ENCODE measurements around the gene CCDC27. TPM values are rescaled to one million over a fixed set of nuclear protein-coding genes. Genes with fewer than 3 reads are reported as not detected.

CCDC27 gene
- total and polyA plus RNA-seq, 10 donors: not detected

DNA sequence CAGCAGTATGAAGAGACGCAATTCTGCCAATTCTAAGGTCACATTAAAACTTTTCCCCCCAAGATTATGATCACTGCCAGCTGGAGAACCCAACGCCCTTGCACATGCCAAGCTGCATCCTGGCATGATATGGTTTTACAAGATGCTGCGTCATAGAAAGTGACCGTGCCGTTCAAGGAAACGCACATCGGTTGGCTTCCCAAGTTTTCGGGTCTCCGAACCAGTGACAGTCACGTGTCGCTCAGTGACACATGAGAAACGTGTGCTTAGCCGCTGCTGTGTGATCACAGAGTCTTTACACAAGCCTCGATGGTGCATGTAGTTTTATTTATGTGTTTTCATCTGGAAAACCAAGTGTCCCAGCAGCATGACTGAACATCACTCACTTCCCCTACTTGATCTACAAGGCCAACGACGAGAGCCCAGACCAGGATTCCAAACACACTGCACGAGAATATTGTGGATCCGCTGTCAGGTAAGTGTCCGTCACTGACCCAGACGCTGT is 27.7 kb downstream of the CCDC27 start:
- DNase-seq: peak; percentile 47
- TF ChIP-seq, protein P1, sequence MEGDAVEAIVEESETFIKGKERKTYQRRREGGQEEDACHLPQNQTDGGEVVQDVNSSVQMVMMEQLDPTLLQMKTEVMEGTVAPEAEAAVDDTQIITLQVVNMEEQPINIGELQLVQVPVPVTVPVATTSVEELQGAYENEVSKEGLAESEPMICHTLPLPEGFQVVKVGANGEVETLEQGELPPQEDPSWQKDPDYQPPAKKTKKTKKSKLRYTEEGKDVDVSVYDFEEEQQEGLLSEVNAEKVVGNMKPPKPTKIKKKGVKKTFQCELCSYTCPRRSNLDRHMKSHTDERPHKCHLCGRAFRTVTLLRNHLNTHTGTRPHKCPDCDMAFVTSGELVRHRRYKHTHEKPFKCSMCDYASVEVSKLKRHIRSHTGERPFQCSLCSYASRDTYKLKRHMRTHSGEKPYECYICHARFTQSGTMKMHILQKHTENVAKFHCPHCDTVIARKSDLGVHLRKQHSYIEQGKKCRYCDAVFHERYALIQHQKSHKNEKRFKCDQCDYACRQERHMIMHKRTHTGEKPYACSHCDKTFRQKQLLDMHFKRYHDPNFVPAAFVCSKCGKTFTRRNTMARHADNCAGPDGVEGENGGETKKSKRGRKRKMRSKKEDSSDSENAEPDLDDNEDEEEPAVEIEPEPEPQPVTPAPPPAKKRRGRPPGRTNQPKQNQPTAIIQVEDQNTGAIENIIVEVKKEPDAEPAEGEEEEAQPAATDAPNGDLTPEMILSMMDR (IDR thresholded peaks at IDR 0.05 in 8 of 11, conservative IDR thresholded peaks at IDR 0.05 in 3 of 11): no peak
- TF ChIP-seq POLR2AphosphoS5 (IDR thresholded peaks at IDR 0.05) (no peak), POLR2A (IDR thresholded peaks at IDR 0.05) (no peak)
- Histone ChIP-seq H3K9me3 (no peaks in the 10 kb centered on the region), H3K4me1 (peaks cover 9 to 16% (median 11%) of the 10 kb centered on the region in 6 donors), H3K36me3 (peaks cover 6 to 73% (median 63%) of the 10 kb centered on the region in 6 donors), H3K27ac (no peak overlapping the region), H3K27me3 (replicated peaks in 1 of 7) (no peaks in the 10 kb centered on the region), H3K4me3 (no peak overlapping the region)
- 90 to 96% (median 92%) methylated on average over 20 of the region's 20 CpGs for WGBS, 5 donors
- intact Hi-C loops (cut with DNase I; ENCODE audit: low total_unique reads): no loop called here

DNA sequence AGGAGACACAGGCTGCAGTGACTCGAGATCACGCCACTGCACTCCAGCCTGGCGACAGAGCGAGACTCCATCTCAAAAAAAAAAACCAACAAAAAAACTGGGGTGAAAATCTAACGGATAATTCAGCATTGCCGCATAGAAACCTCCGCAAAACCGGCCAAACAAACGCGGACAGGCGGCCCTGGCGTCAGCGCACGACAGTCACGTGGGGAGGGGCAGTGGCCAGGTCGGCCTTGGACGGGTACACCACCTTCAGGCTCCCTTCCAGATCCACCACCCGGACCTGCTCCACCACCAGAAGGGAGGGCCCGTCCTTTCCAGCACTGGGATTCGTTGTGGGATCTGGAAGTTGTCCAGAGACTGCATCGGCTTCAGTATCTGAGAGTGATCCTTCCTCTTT is 28.7 kb downstream of the CCDC27 start:
- H3K27ac ChIP-seq: no peak overlapping the region
- no peak for DNase-seq
- intact Hi-C loops (cut with DNase I; ENCODE audit: low total_unique reads): no loop called here
- H3K4me1 ChIP-seq: peaks cover under 1 to 14% (median 3%) of the 10 kb centered on the region in 6 donors
- H3K27me3 ChIP-seq (replicated peaks in 1 of 7): no peaks in the 10 kb centered on the region
- TF ChIP-seq, protein P1 (IDR thresholded peaks at IDR 0.05 in 8 of 11, conservative IDR thresholded peaks at IDR 0.05 in 3 of 11): no peak
- no peak for TF ChIP-seq POLR2A (IDR thresholded peaks at IDR 0.05)
- TF ChIP-seq POLR2AphosphoS5 (IDR thresholded peaks at IDR 0.05): peak in 1 of 3 donors; percentile 43
- WGBS, 5 donors: 90 to 96% (median 93%) methylated on average over 21 of the region's 21 CpGs
- H3K4me3 ChIP-seq: no peak overlapping the region
- peaks cover 6 to 82% (median 73%) of the 10 kb centered on the region in 6 donors for H3K36me3 ChIP-seq
- H3K9me3 ChIP-seq: no peaks in the 10 kb centered on the region

DNA sequence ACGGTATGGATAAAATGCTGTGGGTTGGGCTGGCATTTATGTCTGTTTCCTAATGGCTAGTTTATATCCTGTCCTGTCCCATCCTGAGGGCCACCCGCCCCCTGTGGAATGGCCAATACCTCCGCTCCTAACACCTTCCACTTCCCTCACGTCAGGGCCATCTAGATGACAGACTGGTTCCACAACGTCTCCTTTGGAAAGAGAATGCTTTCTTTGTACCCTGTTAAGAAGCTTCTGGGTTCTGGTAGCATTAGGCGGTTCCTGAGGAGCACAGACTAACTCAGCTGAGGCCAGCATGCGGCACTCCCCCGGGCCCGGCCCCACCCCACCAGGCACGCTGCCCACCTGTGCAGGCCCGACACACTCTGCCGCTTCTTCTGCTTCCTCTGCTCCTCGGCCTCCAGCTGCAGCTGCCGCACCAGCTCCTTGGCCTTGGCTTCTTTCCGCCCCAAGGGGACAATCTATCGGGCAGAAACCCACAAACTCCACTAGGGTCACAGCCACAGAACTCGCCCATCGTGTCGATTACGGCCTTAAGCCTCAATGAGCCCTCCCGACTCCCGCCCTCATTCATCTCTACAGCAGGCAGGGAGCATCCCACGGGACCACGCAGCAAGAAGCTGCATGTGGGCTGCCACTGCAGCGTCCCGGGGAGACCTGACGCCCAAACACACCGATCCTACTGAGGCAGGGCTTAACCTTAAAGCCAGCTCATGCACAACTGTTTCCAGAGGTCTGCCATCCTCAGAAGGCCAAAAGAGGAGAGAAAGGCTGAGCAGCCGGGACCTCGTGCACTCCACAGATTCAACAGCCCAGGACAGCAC is 31.6 kb downstream of the CCDC27 start:
- no peak for DNase-seq
- intact Hi-C loops (cut with DNase I; ENCODE audit: low total_unique reads): no loop called here
- Histone ChIP-seq H3K36me3 (peaks cover 6 to 100% (median 83%) of the 10 kb centered on the region in 6 donors), H3K27me3 (replicated peaks in 1 of 7) (no peaks in the 10 kb centered on the region), H3K4me1 (peaks cover 0 to 22% (median 8%) of the 10 kb centered on the region in 6 donors), H3K9me3 (no peaks in the 10 kb centered on the region), H3K4me3 (no peak overlapping the region), H3K27ac (no peak overlapping the region)
- TF ChIP-seq, protein P1 (IDR thresholded peaks at IDR 0.05 in 8 of 11, conservative IDR thresholded peaks at IDR 0.05 in 3 of 11): no peak
- peak in 1 of 3 donors; percentile 40 for TF ChIP-seq POLR2AphosphoS5 (IDR thresholded peaks at IDR 0.05)
- TF ChIP-seq POLR2A (IDR thresholded peaks at IDR 0.05): no peak
- WGBS, 5 donors: 91 to 96% (median 94%) methylated on average over 27 to 30 of the region's 30 CpGs

DNA sequence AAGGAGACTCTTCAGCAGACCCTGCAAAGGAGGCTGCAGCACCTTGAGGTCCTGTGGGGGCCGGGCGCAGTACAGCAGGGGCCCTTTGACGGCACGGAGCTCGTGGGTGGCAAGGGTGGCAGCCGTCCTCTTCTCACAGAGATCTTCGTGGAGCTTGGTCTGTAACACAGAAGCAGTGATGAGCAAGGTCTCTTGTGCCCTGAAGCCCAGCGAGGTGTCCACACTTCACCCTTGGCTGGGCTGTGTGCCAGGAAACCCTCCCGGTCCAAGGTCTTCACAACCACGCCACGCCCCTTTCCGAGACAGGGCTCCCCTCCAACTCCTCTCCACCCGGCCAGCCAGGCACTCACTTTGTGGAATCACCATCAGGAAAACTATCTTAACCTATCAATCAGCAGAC is 32.8 kb downstream of the CCDC27 start:
- intact Hi-C loops (cut with DNase I; ENCODE audit: low total_unique reads): no loop called here
- DNase-seq: no peak
- no peak overlapping the region for H3K4me3 ChIP-seq
- 74 to 84% (median 82%) methylated on average over 13 of the region's 13 CpGs for WGBS, 5 donors
- H3K4me1 ChIP-seq: peaks cover 0 to 34% (median 16%) of the 10 kb centered on the region in 6 donors
- no peak overlapping the region for H3K27ac ChIP-seq
- no peaks in the 10 kb centered on the region for H3K27me3 ChIP-seq (replicated peaks in 1 of 7)
- peaks cover 6 to 100% (median 77%) of the 10 kb centered on the region in 6 donors for H3K36me3 ChIP-seq
- no peaks in the 10 kb centered on the region for H3K9me3 ChIP-seq
- TF ChIP-seq, protein P1 (IDR thresholded peaks at IDR 0.05 in 8 of 11, conservative IDR thresholded peaks at IDR 0.05 in 3 of 11): no peak
- peak in 2 of 3 donors; percentile 26 to 43 for TF ChIP-seq POLR2AphosphoS5 (IDR thresholded peaks at IDR 0.05)
- no peak for TF ChIP-seq POLR2A (IDR thresholded peaks at IDR 0.05)

All from spleen (tissue), 11 donors.